Measurements from ENCODE around the gene ALLC. TPM values are rescaled to one million over a fixed set of nuclear protein-coding genes. Genes with fewer than 3 reads are reported as not detected.

ALLC gene
- total and polyA plus RNA-seq, 9 of the 15 experiments (the other 6 are each of a cell fraction or from before 2014, with no cell fraction given) = not detected

- Histone ChIP-seq H3K79me2 (ENCODE audit: control insufficient read depth, insufficient read depth, low read length) (no peaks in the 10 kb centered on the region), H3K4me2 (ENCODE audit: insufficient read depth, low read length) (no peak overlapping the region), H3K36me3 (ENCODE audit: control insufficient read depth, insufficient read depth, low read length) (no peaks in the 10 kb centered on the region), H2AFZ (ENCODE audit: low read depth, low read length) (no peak overlapping the region), H3K4me3 (no peak overlapping the region), H3K4me1 (replicated peaks in 1 of 2; ENCODE audit: control insufficient read depth in 2 of 2, insufficient read depth in 2 of 2, low read length in 2 of 2) (peaks cover 0 to 23% of the 10 kb centered on the region in 2 experiments; a peak in 2 of 5 replicates), H3K27ac (ENCODE audit: extremely low read depth, low read depth, low read length) (no peak overlapping the region), H3K9me1 (ENCODE audit: control insufficient read depth, insufficient read depth, low read length) (no peaks in the 10 kb centered on the region), H3K27me3 (ENCODE audit: control insufficient read depth in 2 of 2, insufficient read depth in 2 of 2, low read length in 2 of 2) (peaks cover 64 to 89% of the 10 kb centered on the region in 2 experiments), H3K9ac (ENCODE audit: insufficient read depth in 1 of 2, low read depth in 2 of 2, low read length in 2 of 2) (no peak overlapping the region), H3K9me3 (replicated peaks; ENCODE audit: control insufficient read depth, insufficient read depth, low read depth, low read length) (0 out of 2 replicates have a peak, but pooled peaks cover 2% of the 10 kb centered on the region), H4K20me1 (replicated peaks; ENCODE audit: control insufficient read depth, insufficient read depth, low read length) (peaks cover 12% of the 10 kb centered on the region; the same call in 1 of the 2 replicates)
- intact Hi-C loops (cut with micrococcal nuclease) (no loop called here), in situ Hi-C loops (cut with MboI) (no loop called here)
- ATAC-seq = no peak
- ChIA-PET POLR2A (interaction anchor here (0.6 kb wide), 1 partner anchor 146 kb away, joined by 3 read pairs; no protein-coding TSS in a partner anchor), CTCF (ENCODE audit: low intra/inter-chr PET ratio) (no interaction called here)
- no peak for FAIRE-seq
- WGBS (ENCODE audit: insufficient coverage, low coverage, missing lambda C conversion rate) = 3% methylated on average over 11 of the region's 11 CpGs
- DNase-seq (ENCODE audit: extremely low read depth in 1 of 4, low spot score in 3 of 4) = no peak
- no TSS peak for BruUV-seq (replicated peaks)
- TF ChIP-seq ZNF239 (CRISPR knock-in tag; IDR thresholded peaks at IDR 0.05) (no peak), ZNF280A (IDR thresholded peaks at IDR 0.05; ENCODE audit: low read depth, partially characterized antibody) (no peak), GMEB1 (CRISPR knock-in tag; IDR thresholded peaks at IDR 0.05) (no peak), E2F4 (CRISPR knock-in tag; IDR thresholded peaks at IDR 0.05; ENCODE audit: low read depth) (no peak), HBP1 (CRISPR knock-in tag; IDR thresholded peaks at IDR 0.05) (no peak), NKRF (IDR thresholded peaks at IDR 0.05; ENCODE audit: borderline replicate concordance) (no peak), CREBBP (IDR thresholded peaks at IDR 0.05; ENCODE audit: low read depth, low read length) (no peak), CREB5 (CRISPR knock-in tag; IDR thresholded peaks at IDR 0.05) (no peak), ZNF12 (CRISPR knock-in tag; IDR thresholded peaks at IDR 0.05) (no peak), GABPB2 (CRISPR knock-in tag; conservative IDR thresholded peaks at IDR 0.05) (no peak), ZC3H8 (IDR thresholded peaks at IDR 0.05) (no peak)
Measured at GRCh38 chr2:3637311-3637675, 20.7 kb upstream of the ALLC start.

All from K562 (cell line).